B cell (primary cell): ENCODE results near the gene MCM10. TPM values are rescaled to one million over a fixed set of nuclear protein-coding genes. Genes with fewer than 3 reads are reported as not detected.

Experiments
- ATAC-seq: fragments of 200-7000 bp; cut with Tn5 transposase; one replicate; pipeline ENCODE4 v1.10.0; 2021; ENCODE audit warnings: low read depth, mild to moderate bottlenecking, moderate number of reproducible peaks, moderate library complexity
- CTCF ChIA-PET: fragments of 350-600 bp; sonication (Branson Sonifier 250); formaldehyde crosslinking; loops from one replicate; lab custom pipeline; 2021; ENCODE audit warnings: antibody characterized with exemption, inconsistent platforms; lab: Charles Lee
- POLR2A ChIA-PET: fragments of 350-600 bp; sonication (Branson Sonifier 250); formaldehyde crosslinking; loops from one replicate; lab custom pipeline; 2021; ENCODE audit warnings: antibody characterized with exemption; lab: Charles Lee
- DNase-seq: peaks from one replicate; pipeline ENCODE4 v3.0.0; 2013
- H2AFZ ChIP-seq: 2 replicates; pipeline ENCODE4 v1.6.1; 2012; ENCODE audit warnings: mild to moderate bottlenecking, low read depth, low read length; ENCODE audit not compliant: insufficient read depth, poor library complexity, severe bottlenecking
- H3K27ac ChIP-seq, 2 donors: 1 replicate in 1 of 2; 2 replicates in 1 of 2; pipeline ENCODE4 v1.5.1; 2012 to 2013; ENCODE audit warnings: low read length in 2 of 2, mild to moderate bottlenecking in 2 of 2, moderate library complexity in 1 of 2
- H3K27me3 ChIP-seq, 4 experiments: fragments of 200-600 bp in 1 of 4; sonication (generic) in 1 of 4; replicated peaks in 1 of 4; 1 replicate in 2 of 4; 2 replicates in 2 of 4; pipeline versions ENCODE4 v1.6.1 to v1.7.0; 2013 to 2016; ENCODE audit warnings: low read length in 3 of 4, mild to moderate bottlenecking in 2 of 4, mixed read lengths in 1 of 4, moderate library complexity in 1 of 4; ENCODE audit not compliant: insufficient read depth in 4 of 4, control insufficient read depth in 3 of 4; ENCODE audit errors: control extremely low read depth in 1 of 4
- H3K36me3 ChIP-seq, 2 experiments: replicated peaks in 1 of 2; 1 replicate in 1 of 2; 2 replicates in 1 of 2; pipeline versions ENCODE4 v1.6.1 to v1.7.1; 2013; ENCODE audit warnings: low read length in 1 of 2; ENCODE audit not compliant: insufficient read depth in 2 of 2, control insufficient read depth in 1 of 2; ENCODE audit errors: control extremely low read depth in 1 of 2, extremely low read depth in 1 of 2
- H3K4me1 ChIP-seq, 2 donors: fragments of 200-600 bp in 1 of 2; sonication (generic) in 1 of 2; 1 replicate in 1 of 2; 2 replicates in 1 of 2; pipeline versions ENCODE4 v1.5.1 to v1.6.1; 2013 to 2017; ENCODE audit warnings: low read length in 2 of 2; ENCODE audit not compliant: control insufficient read depth in 2 of 2, insufficient read depth in 2 of 2
- H3K4me2 ChIP-seq: replicated peaks from 2 replicates; pipeline ENCODE3; 2012; ENCODE audit warnings: mild to moderate bottlenecking, low read depth, low read length; ENCODE audit not compliant: poor library complexity, severe bottlenecking
- H3K4me3 ChIP-seq, 5 experiments: fragments of 200-600 bp in 1 of 5; sonication (generic) in 1 of 5; 1 replicate in 3 of 5; 2 replicates in 2 of 5; pipeline versions ENCODE4 v1.5.1 to v1.7.0; 2011 to 2016; ENCODE audit warnings: low read length in 4 of 5, mild to moderate bottlenecking in 4 of 5, low read depth in 2 of 5, control low read depth in 1 of 5, moderate library complexity in 1 of 5; ENCODE audit not compliant: insufficient read depth in 1 of 5; ENCODE audit errors: control extremely low read depth in 1 of 5, extremely low read depth in 1 of 5
- H3K79me2 ChIP-seq: fragments of 200-600 bp; sonication (generic); one replicate; pipeline ENCODE4 v1.6.0; 2016; ENCODE audit warnings: low read length; ENCODE audit not compliant: control insufficient read depth, insufficient read depth
- H3K9ac ChIP-seq: fragments of 200-600 bp; sonication (generic); 2 replicates; pipeline ENCODE4 v1.6.1; 2017; ENCODE audit warnings: mild to moderate bottlenecking, low read length, moderate library complexity
- H3K9me3 ChIP-seq, 3 donors: one replicate each; pipeline versions ENCODE4 v1.6.1 to v1.7.1; 2013; ENCODE audit warnings: low read length in 2 of 3; ENCODE audit not compliant: control insufficient read depth in 2 of 3, insufficient read depth in 1 of 3; ENCODE audit errors: control extremely low read depth in 1 of 3
- H4K20me1 ChIP-seq: 2 replicates; pipeline ENCODE4 v1.6.0; 2012; ENCODE audit warnings: mild to moderate bottlenecking, low read length; ENCODE audit not compliant: insufficient read depth, control insufficient read depth, poor library complexity, severe bottlenecking
- H3K27ac Mint-ChIP-seq: one replicate; pipeline ENCODE4 v1.8.0; 2021; ENCODE audit warnings: mixed read lengths
- H3K27me3 Mint-ChIP-seq: one replicate; pipeline ENCODE4 v1.8.0; 2021; ENCODE audit warnings: mixed read lengths
- H3K4me1 Mint-ChIP-seq: one replicate; pipeline ENCODE4 v1.8.0; 2021; ENCODE audit warnings: mixed read lengths
- H3K4me3 Mint-ChIP-seq: one replicate; pipeline ENCODE4 v1.8.0; 2021; ENCODE audit warnings: mixed read lengths
- H3K9me3 Mint-ChIP-seq: one replicate; pipeline ENCODE4 v1.8.0; 2022; ENCODE audit warnings: mixed read lengths; ENCODE audit not compliant: insufficient read depth
- EZH2 ChIP-seq: IDR thresholded peaks from 2 replicates; pipeline ENCODE4 v1.6.1; 2012; ENCODE audit warnings: borderline replicate concordance, low read depth, mild to moderate bottlenecking, moderate library complexity, low read length; ENCODE audit not compliant: insufficient read depth, poor library complexity, severe bottlenecking
- WGBS: methylation state at CpG from one replicate; pipeline ENCODE4 v1.1.5; 2013; ENCODE audit warnings: missing lambda C conversion rate; ENCODE audit not compliant: insufficient coverage; 5-methylcytosine and 5-hydroxymethylcytosine counted together
- intact Hi-C: fragments of 100-400 bp; cut with micrococcal nuclease; formaldehyde crosslinking; loops from one replicate; pipeline ENCODE4 v1.10.0; 2022
- polyA plus RNA-seq: library from polyadenylated mRNA; depleted of rRNA; stranded (reverse); fragments of >200 nt; gene quantifications from 2 replicates; pipeline ENCODE4 v1.2.3, GENCODE V29; 2012
- total RNA-seq, 2 donors: library from RNA; stranded (reverse); fragments of 120-200 nt in 1 of 2; gene quantifications; 1 replicate in 1 of 2; 2 replicates in 1 of 2; pipeline versions ENCODE4 v1.2.3 to v1.2.4, GENCODE V29; 2013 to 2022
- TF ChIP-seq, protein P1 (sequence below): fragments of 200-600 bp; IDR thresholded peaks from one replicate; pipeline ENCODE4 v1.8.0; 2022; ENCODE audit warnings: antibody characterized with exemption, mild to moderate bottlenecking

Gene MCM10
- total and polyA plus RNA-seq, 2 donors (not counting 1 experiment from before 2014, with no cell fraction given): 0.42 to 0.88 TPM

DNA sequence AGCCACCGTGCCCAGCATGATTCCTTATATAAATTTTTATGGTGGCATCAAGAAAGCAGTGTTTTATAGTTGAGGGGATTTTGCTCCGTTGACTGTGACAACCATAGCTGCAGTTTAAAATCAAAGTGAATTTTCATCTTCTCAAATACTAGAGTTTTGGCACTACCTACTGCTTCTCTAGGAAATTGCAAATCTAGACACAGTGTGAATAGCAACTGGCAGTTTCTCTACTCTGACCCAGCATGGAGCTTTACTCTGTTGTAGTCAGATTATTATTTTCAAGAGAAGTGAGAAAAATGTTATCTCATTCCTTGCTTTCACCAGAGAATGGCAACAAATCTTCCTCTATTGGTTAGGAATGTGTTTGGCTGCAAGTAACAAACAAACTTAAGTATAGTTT, 22.9 kb downstream of the MCM10 start:
- no peak overlapping the region for H3K27ac ChIP-seq
- no peak overlapping the region for H3K4me2 ChIP-seq
- no peak overlapping the region for H3K9ac ChIP-seq
- Mint-ChIP-seq H3K27ac (no peak overlapping the region), H3K4me3 (no peak overlapping the region), H3K4me1 (peaks cover 4% of the 10 kb centered on the region), H3K27me3 (no peaks in the 10 kb centered on the region), H3K9me3 (no peaks in the 10 kb centered on the region)
- no peaks in the 10 kb centered on the region for H3K27me3 ChIP-seq
- H3K4me3 ChIP-seq: no peak overlapping the region
- DNase-seq (no peak), ATAC-seq (no peak)
- H3K4me1 ChIP-seq: no peaks in the 10 kb centered on the region
- intact Hi-C loops: no loop called here
- ChIA-PET CTCF (interaction anchor here (0.6 kb wide), 1 partner anchor 1480 kb away, joined by 4 read pairs; no protein-coding TSS in a partner anchor), POLR2A (no interaction called here)
- TF ChIP-seq EZH2: no peak
- TF ChIP-seq, protein P1, sequence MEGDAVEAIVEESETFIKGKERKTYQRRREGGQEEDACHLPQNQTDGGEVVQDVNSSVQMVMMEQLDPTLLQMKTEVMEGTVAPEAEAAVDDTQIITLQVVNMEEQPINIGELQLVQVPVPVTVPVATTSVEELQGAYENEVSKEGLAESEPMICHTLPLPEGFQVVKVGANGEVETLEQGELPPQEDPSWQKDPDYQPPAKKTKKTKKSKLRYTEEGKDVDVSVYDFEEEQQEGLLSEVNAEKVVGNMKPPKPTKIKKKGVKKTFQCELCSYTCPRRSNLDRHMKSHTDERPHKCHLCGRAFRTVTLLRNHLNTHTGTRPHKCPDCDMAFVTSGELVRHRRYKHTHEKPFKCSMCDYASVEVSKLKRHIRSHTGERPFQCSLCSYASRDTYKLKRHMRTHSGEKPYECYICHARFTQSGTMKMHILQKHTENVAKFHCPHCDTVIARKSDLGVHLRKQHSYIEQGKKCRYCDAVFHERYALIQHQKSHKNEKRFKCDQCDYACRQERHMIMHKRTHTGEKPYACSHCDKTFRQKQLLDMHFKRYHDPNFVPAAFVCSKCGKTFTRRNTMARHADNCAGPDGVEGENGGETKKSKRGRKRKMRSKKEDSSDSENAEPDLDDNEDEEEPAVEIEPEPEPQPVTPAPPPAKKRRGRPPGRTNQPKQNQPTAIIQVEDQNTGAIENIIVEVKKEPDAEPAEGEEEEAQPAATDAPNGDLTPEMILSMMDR: no peak
- H3K36me3 ChIP-seq: no peaks in the 10 kb centered on the region
- H4K20me1 ChIP-seq: no peaks in the 10 kb centered on the region
- H2AFZ ChIP-seq: no peak overlapping the region
- peaks cover 0 to 4% (median 0%) of the 10 kb centered on the region in 3 donors for H3K9me3 ChIP-seq
- WGBS: no CpG with 5 or more reads among the region's 2 CpGs
- no peaks in the 10 kb centered on the region for H3K79me2 ChIP-seq

DNA sequence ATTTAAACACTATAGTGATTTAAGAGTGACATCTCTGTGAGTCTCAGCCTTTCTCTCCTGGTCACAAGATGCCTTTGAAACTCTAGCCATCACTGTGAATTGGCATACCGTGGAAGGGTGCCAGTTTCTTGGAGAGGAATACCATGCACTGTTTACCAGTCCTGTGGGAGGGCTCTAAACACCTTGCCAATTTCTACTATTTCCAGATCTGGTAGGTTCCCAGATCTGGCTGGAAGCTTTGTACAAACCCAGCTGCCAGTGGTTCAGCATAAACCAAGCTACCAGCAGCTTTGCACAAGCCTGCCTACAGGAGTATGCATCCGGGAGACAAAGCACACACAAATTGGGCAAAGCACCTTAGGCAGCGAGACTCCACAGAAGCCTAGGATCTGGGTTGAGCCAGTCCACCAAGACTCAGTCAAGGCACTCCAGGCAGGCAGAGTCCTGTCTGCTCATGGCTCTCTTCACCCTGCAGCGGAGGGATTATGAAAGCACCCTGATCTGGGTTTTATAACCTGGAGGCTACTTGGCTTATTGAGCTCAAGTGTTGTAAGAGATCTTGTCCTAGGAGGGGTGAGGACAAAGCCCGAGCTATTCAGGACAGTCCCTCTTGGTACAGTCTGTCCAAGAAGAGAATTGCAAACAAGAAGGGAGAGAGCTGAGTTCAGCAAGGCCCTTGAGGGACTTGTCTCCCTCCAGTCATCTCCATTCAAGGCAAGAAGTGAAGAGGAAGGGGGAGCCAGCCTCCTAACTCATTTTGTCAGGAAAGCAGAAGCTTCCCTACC, 23.6 kb downstream of the MCM10 start:
- DNase-seq (no peak), ATAC-seq (no peak)
- Histone ChIP-seq H3K27me3 (no peaks in the 10 kb centered on the region), H3K4me3 (no peak overlapping the region), H4K20me1 (no peaks in the 10 kb centered on the region), H3K9ac (no peak overlapping the region), H3K27ac (no peak overlapping the region), H3K4me2 (no peak overlapping the region), H3K36me3 (no peaks in the 10 kb centered on the region), H3K79me2 (no peaks in the 10 kb centered on the region), H2AFZ (no peak overlapping the region), H3K4me1 (no peaks in the 10 kb centered on the region), H3K9me3 (peaks cover 0 to 4% (median 0%) of the 10 kb centered on the region in 3 donors)
- no peak for TF ChIP-seq EZH2
- TF ChIP-seq, protein P1: no peak
- Mint-ChIP-seq H3K4me3 (no peak overlapping the region), H3K27me3 (no peaks in the 10 kb centered on the region), H3K9me3 (no peaks in the 10 kb centered on the region), H3K27ac (no peak overlapping the region), H3K4me1 (peaks cover 4% of the 10 kb centered on the region)
- intact Hi-C loops: no loop called here
- WGBS: 95% methylated on average over 5 of the region's 5 CpGs
- ChIA-PET POLR2A (no interaction called here), CTCF (no interaction called here)
